GM19397 (cell line): ENCODE measurements around the gene CHSY1.
"Not testable (repeated sequence)": the region's sequence is repeated elsewhere in the genome, so short reads cannot be mapped to it uniquely, and the experiment has no call there.

Source experiments
- ATAC-seq: cut with Tn5 transposase; IDR thresholded peaks from one replicate; pipeline ENCODE4 v1.9.1; 2021; ENCODE audit warnings: mild to moderate bottlenecking, moderate library complexity; ENCODE audit not compliant: unreplicated experiment

Gene CHSY1

GRCh38 chr15:101251830-101252820, at the start of gene CHSY1:
TSS of gene CHSY1 (minus strand) at chr15:101252048. CDS start at chr15:101251456, 592 bp downstream.
- ATAC-seq = peak; percentile 65

GRCh38 chr15:101296418-101297405, 44.9 kb upstream of the CHSY1 start:
- ATAC-seq = no peak

- no peak for ATAC-seq
Observed at GRCh38 chr15:101295607-101296161, 43.8 kb upstream of the CHSY1 start.

GRCh38 chr15:101294731-101295606, 43.1 kb upstream of the CHSY1 start, which contains the start of gene SNRPA1:
TSS of gene SNRPA1 (minus strand) at chr15:101295248. CDS start at chr15:101295178, 70 bp downstream.
- ATAC-seq = peak; percentile 82

- no peak for ATAC-seq
Observed at GRCh38 chr15:101293122-101293521, 41.3 kb upstream of the CHSY1 start.

GRCh38 chr15:101288905-101289513, 37.2 kb upstream of the CHSY1 start:
- ATAC-seq = no peak

GRCh38 chr15:101287342-101287741, 35.5 kb upstream of the CHSY1 start:
- ATAC-seq = not testable (repeated sequence)

GRCh38 chr15:101286471-101287114, 34.7 kb upstream of the CHSY1 start:
- no peak for ATAC-seq

- no peak for ATAC-seq
Observed at GRCh38 chr15:101283931-101284330, 32.1 kb upstream of the CHSY1 start.

GRCh38 chr15:101280007-101280406, 28.2 kb upstream of the CHSY1 start:
- no peak for ATAC-seq

GRCh38 chr15:101277943-101278564, 26.2 kb upstream of the CHSY1 start:
- ATAC-seq = no peak

GRCh38 chr15:101277038-101277822, 25.4 kb upstream of the CHSY1 start, which contains the start of gene SELENOS:
TSS of gene SELENOS (minus strand) at chr15:101277485. CDS start at chr15:101277417, 68 bp downstream.
- ATAC-seq = peak; percentile 95

- ATAC-seq = no peak
Observed at GRCh38 chr15:101276501-101277037, 24.7 kb upstream of the CHSY1 start.

- ATAC-seq = no peak
Observed at GRCh38 chr15:101275018-101275417, 23.2 kb upstream of the CHSY1 start.

- no peak for ATAC-seq
Observed at GRCh38 chr15:101273534-101273933, 21.7 kb upstream of the CHSY1 start.

- ATAC-seq = no peak
Observed at GRCh38 chr15:101272584-101272983, 20.7 kb upstream of the CHSY1 start.
